GM18909 (cell line): ENCODE data around the gene APC2.
A peak's percentile ranks its signal among the peaks of the same experiment; 100 is the strongest.
"Not testable (repeated sequence)": the region's sequence is repeated elsewhere in the genome, so short reads cannot be mapped to it uniquely, and the experiment has no call there.

Source experiments
- ATAC-seq: cut with Tn5 transposase; IDR thresholded peaks from one replicate; pipeline ENCODE4 v1.9.1; 2021; ENCODE audit warnings: mild to moderate bottlenecking; ENCODE audit not compliant: unreplicated experiment, poor library complexity

The APC2 gene

GRCh38 chr19:1426736-1427135, 23.2 kb upstream of the APC2 start:
- ATAC-seq: no peak

GRCh38 chr19:1427221-1427920, 22.6 kb upstream of the APC2 start:
- no peak for ATAC-seq

GRCh38 chr19:1428738-1429391, 21.1 kb upstream of the APC2 start:
- ATAC-seq: no peak

- no peak for ATAC-seq
Observed at GRCh38 chr19:1429750-1430149, 20.2 kb upstream of the APC2 start.

- ATAC-seq: no peak
Observed at GRCh38 chr19:1430246-1430645, 19.7 kb upstream of the APC2 start.

- no peak for ATAC-seq
Observed at GRCh38 chr19:1431759-1432506, 18.0 kb upstream of the APC2 start.

GRCh38 chr19:1432507-1432887, 17.4 kb upstream of the APC2 start:
- ATAC-seq: no peak

GRCh38 chr19:1433119-1434039, 16.5 kb upstream of the APC2 start:
- ATAC-seq: no peak

GRCh38 chr19:1434040-1434366, 15.9 kb upstream of the APC2 start:
- ATAC-seq: no peak

- no peak for ATAC-seq
Observed at GRCh38 chr19:1434577-1435060, 15.3 kb upstream of the APC2 start.

GRCh38 chr19:1435378-1435989, 14.4 kb upstream of the APC2 start:
- ATAC-seq: no peak

GRCh38 chr19:1437609-1438008, 12.3 kb upstream of the APC2 start:
- ATAC-seq: no peak

- ATAC-seq: peak; percentile 79
Observed at GRCh38 chr19:1438035-1438932, 11.6 kb upstream of the APC2 start, which contains the start of gene RPS15. TSS of gene RPS15 (plus strand) at chr19:1438396. CDS start at chr19:1438426, 30 bp downstream.

GRCh38 chr19:1438933-1439354, 11.0 kb upstream of the APC2 start:
- ATAC-seq: no peak

- not testable (repeated sequence) for ATAC-seq
Observed at GRCh38 chr19:1439525-1440417, 10.2 kb upstream of the APC2 start.

GRCh38 chr19:1440418-1440801, 9.5 kb upstream of the APC2 start:
- ATAC-seq: no peak

- ATAC-seq: no peak
Observed at GRCh38 chr19:1441022-1441426, 8.9 kb upstream of the APC2 start.
